GM21526 (cell line): ENCODE data around the gene PTMA.
"Not testable (repeated sequence)": the region's sequence is repeated elsewhere in the genome, so short reads cannot be mapped to it uniquely, and the experiment has no call there.

Experiments
- ATAC-seq: cut with Tn5 transposase; IDR thresholded peaks from one replicate; pipeline ENCODE4 v1.9.1; 2021; ENCODE audit warnings: moderate library complexity; ENCODE audit not compliant: unreplicated experiment, low FRiP score

PTMA gene

DNA sequence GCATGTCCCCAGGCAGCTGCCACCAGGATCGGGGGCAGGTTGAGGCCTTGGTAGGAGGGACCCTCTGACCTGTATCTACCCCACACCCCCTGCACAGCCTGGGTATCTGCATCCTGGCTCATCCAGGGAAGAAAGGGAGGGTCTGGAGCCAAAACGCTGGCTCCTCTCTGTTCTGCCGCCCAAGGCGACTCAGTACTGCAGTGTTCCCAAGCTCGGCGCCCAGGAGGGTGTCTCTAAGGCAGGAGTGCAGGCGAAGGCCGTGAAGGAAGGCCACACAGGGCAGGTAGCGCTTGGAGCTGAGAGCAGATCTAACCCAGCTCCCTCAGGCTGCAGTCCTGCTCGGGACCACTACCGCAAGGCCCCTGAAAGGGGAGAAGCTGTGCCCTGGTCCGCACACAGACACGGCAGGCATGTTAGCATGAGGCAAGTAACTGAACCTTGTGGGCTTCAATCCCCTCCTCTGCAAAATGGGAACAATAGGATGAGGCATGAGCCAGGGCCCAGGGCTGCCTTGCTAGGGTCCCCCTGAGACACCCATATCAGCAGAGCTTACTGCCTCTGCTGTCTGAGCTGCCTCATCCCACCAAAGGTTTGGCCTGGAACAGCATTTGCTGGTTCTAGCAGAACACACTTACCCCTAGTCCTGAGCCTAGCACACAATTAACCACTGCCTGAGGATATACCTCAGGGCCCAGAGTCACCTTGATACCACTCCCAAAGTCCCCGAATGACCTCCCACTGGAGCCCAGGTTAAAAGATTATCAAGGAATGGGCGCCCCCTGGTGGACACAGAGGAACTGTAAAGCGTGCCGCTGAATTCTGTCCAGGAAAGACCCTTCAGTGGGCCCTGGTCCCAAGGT, 6.5 kb downstream of the PTMA start:
- ATAC-seq: no peak

DNA sequence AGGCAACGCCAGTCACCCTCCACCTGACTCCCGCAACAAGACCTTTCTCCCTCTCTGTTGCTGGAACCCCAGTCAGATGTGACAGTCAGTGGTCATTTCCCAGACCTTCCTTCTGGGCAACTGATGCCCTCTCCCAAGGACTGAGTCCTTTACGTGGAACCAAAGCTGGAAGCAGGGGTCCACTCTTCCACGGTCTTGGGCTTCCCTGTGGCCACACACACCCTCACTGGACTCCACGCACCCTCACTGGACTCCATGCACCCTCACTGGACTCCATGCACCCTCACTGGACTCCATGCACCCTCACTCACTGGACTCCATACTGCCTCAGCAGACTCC, 7.1 kb downstream of the PTMA start:
- no peak for ATAC-seq

DNA sequence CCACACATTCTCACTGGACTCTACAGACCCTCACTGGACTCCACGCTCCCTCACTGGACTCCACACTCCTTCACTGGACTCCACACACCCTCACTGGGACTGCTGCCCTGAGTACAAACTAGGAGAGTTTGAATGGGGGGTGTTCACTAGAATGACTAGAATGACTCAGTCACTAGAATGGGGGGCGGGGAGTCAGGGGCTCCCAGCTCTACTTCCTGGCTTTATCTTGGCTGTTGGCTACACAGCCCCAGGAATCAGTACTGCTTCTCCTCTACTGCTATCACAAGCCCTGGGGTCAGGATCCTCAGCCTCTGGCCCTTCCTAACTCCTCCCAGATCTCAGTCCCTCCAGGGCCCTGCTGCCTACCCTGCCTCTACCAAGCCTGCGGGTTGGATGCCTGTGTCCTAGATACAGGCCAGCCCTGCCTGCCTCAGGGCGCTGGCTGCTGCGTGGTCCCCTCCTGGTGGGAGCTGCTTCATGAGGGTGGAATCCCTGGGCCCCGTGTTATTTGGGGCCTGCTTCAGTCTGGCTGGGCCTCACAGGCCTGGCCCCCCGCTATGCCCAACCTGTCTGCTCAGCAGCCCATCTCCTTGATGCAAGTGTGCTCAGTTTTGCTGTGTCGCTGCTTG, 7.8 kb downstream of the PTMA start:
- ATAC-seq: no peak

DNA sequence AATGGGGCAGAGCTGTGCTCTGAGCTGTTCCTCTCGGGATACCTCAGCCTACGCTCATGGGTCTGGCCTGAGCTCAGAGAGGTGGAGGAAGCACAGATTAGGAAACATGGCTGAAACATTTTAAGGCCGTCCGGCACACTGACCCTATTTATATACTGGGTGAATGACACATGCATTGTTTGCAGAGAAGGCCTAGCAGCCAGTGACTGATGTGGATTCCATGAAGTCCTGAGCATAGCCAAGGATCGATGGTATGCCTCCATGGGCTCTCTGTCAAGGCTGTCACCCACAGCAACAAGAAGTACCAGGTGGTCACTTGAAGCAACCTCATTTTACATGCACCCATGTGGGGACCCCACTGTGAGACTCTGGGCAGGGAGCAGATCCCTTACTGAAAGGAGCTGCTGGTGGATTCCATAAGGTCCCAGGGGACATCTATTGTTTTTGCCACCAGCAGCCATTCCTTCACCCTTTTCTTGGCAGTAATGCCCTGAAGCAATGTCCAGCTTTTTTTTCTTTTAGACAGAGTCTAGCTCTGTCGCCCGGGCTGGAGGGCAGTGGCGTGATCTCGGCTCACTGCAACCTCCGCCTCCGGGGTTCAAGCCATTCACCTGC, 8.4 kb downstream of the PTMA start:
- ATAC-seq: no peak

DNA sequence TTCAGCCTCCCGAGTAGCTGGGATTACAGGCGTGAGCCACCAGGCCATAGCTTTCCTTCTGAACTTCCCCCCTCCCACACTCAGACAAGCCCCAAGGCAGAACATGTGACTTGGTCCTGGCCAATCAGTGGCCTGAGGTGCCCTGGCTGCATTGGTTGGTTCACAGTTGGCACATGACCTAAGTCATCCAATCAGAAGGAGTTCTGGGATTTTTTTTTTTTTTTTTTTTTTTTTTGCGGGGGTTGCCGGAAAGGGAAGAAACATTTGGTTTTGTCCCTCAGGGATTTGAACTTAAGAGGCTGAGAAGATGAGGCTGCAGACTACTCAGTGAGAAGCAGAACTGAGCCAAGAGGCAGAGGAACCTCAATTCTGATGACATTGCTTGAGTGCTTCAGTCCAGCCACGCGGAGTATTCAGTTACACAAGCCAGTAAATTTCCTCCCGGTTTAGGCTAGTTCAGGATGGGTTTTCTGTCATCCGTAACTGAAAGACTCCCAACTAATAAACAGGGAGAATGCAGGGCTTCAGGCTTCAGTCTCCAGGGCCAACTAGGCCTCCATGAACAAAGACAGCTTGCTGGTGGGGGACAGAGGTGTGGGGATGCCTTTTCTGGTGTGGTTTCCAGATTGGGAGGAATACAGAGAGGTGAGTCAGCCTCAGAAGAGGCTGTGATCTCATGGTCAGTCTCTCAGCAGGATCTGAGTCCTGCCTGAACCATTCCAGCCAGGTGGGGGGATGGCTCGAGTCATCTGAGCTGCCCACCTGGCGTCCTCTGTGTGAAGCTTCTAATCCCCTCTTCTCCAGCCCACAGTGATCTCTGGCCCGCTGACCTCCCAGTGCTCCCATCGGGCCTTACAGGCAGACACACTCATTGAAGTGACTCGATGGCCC, 9.2 kb downstream of the PTMA start:
- ATAC-seq: no peak

DNA sequence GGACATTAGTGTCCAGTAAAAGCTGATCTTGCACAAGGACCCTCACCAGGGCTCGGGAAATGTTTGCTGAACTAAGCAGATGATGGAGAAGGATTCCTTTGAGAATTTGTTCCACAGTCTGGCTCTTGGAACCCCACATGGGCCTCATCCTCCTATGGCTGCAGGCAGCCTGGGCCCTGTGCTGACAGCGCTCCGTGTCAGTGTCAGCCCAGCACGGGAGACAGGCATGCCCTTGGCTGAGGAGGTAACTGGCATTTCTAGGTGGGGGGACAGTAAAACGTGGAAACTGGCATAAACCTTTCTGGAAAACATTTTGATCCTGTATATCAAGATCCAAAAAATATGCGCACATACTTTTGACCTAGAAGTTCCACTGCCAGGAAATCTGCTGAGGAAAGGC, 10.5 kb downstream of the PTMA start:
- ATAC-seq: no peak

DNA sequence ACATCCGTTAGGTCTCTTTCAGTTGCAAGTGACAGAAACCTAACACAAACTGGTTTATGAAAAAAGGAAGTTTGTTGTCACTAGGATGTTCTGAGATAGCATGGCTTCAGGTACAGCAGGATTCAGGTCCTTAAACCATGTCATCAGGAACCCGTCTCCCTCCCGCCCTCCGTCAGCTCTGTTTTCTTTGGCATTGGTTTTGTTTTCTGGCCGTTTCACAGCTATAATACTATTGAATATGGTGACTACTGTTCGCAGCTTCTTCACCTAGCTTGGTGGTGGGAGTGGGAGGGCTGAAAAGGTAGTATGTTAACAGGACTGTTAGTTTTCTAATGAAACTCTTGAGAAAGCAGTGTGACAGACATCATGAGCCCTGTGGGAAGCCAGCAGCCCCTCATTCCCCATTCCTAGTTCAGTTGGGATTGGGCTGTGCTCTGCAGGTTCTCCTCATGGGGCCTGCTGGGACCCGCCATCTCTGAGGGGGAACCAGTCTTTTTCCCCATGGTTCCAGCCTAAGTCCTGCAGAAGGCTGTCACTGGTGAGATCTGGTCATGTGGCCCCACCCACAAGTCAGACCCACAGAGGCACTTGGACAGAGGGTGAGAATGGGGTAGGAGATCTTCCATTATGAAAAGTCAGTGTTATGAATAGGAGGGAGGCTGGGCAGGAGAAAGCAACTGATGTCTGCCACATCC, 12.1 kb downstream of the PTMA start:
- no peak for ATAC-seq

DNA sequence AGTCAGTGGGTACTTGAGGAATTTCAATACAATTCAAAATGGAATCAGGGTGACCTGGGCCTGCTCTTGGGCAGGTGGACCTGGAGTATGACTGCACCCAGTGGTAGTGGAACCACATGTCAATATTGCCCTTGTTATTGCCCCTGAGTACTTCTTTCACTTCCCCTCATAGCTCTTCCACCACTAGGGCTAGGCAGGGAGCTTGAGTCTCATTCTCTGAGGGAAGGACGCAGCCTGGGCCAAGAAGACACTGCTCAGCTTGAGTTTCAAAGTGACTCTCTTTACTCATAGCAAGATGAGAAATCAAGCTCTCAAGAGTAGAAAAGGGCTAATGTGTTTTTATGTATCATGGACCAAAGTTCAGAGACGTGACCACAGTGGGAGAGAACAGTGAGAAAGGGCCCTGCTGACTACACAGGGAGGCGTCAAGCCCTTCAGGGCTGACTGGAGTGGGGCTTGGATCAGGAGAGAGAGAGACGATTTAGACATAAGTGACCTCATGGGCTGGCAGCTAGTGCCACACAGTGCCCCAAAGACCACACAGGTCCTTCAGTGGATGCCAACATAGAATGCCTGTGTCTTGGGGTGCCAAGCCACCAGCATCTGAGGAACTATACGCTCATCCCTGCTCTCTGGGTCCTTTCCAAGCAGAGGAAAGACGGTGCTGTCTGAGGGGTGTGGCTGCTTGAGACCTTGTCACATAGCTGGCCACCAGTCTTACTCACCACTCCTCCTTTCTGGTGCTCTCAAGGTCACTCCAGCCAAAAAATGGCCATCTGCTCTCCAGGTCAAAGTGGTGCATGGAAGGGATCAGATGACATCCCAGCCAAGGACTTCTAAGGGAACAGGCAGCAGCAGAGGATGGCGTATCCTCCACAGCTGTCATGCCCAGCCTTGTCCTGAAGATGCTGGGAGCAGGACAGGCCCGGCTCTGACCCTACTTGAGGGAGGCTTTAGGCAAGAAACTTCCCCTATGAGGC, 13.0 kb downstream of the PTMA start:
- ATAC-seq: peak; percentile 53

DNA sequence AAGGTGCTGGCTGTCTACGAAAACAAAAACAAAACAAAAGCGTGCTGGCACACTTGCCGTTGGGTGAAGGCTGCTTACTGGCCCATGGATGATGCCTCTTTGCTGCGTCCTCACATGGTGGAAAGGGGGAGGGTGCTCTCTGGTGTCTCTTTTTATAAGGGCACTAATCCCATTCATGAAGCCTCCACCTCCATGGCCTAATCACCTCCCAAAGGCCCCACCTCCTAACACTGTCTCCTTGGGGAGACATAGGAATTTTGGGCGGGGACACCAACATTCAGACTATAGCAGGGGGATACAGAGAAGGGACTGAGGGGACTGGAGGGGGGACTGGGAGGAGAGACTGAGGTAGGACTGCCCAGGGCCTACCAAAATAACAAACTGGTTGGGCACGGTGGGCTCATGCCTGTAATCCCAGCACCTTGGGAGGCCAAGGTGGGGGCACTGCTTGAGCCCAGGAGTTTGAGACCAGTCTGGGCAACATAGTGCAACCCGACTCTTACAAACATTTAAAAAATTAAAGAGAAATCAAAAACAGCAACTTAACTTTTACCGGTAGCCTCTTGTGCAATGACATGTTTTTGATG, 14.5 kb downstream of the PTMA start:
- no peak for ATAC-seq

DNA sequence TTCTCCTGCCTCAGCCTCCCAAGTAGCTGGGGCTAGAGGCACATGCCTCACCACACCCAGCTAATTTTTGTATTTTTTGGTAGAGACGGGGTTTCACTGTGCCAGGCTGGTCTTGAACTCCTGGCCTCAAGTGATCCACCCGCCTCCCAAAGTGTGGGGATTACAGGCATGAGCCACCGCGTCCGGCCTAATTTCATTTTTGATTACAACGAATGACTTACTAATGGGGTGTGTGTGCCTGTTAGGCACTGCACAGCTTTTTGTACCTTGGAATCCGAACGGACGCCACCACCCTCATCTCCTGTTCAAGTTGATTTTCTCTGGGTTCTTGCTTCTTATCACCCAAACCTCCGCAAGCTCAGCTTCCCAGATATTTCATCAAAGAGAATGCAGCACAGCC, 17.2 kb downstream of the PTMA start:
- ATAC-seq: no peak

DNA sequence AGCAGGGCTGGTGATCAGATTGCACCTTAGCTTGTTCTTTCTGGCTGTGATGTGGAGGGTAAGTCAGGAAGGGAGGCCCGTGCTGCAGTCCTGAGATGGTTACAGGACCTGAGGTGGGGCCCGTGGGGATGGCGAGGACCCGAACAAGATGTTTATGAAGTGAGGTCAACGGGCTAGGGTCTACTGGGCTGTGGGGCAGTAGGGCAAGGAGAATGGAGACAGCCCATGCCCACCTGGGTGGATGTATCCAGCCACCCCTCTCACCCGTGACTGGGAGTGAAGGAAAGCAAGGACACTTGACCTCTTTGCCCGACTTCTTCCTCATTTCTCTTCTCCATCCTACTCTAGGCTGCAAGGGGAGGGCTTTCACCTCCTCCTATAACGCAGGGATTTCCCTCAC, 18.0 kb downstream of the PTMA start:
- no peak for ATAC-seq

DNA sequence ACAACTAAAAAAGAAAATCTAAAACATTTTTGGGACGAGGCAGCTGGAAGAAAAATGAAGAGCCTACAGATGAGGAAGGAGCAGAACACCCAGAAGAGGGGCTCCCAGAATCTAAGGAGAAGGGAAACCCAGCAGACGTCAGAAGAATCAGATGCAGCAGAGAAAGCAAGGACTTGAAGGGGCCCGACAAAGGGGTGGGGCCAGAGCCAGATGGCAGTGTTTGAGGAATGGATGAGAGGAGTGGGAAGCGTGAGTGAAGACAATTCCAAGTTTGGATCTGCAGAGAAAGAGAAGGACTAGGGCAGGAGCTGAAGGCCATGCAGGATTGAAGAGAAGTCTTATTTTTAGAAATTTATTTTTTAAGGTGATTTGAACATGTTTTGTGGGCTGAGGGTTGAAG, 19.3 kb downstream of the PTMA start:
- no peak for ATAC-seq

DNA sequence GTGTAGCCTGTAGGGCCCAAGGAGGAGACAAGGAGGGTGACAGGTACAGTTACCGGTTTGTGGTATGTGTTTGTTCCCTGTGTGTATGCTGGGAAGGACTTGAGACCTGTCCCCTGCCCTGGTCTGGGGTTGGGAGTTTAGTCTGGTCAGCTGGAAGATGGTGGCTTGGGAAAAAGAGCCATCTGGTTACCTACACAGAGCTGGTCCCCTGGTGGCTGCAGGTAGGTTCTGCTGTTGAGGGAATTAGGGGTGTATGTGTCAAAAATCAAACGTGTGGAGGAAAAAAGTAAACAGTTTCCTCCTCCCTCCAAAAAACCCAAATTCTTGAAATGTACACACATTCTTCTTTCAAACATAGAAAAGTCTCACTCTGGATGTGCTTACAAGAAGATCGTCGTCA, 24.3 kb downstream of the PTMA start:
- no peak for ATAC-seq

DNA sequence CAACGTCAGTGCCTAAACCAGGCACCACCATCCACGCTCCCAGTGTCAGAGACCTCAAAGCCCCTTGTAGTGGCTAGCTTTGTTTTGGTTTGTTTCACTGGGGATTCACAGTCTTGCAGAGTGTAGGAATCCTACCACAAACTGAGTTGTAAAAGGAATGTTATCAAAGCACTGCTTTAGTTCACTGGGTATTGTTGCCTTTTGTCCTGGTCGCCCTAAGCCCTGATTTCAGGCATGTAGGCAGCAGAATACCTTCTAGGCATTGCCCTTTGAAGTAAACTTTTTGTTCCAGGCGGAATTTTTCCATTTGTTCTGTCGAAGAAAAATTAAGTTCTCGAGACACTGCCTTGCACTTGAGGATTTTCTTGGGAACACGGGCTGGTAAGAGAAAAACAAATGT, 29.4 kb downstream of the PTMA start:
- no peak for ATAC-seq

DNA sequence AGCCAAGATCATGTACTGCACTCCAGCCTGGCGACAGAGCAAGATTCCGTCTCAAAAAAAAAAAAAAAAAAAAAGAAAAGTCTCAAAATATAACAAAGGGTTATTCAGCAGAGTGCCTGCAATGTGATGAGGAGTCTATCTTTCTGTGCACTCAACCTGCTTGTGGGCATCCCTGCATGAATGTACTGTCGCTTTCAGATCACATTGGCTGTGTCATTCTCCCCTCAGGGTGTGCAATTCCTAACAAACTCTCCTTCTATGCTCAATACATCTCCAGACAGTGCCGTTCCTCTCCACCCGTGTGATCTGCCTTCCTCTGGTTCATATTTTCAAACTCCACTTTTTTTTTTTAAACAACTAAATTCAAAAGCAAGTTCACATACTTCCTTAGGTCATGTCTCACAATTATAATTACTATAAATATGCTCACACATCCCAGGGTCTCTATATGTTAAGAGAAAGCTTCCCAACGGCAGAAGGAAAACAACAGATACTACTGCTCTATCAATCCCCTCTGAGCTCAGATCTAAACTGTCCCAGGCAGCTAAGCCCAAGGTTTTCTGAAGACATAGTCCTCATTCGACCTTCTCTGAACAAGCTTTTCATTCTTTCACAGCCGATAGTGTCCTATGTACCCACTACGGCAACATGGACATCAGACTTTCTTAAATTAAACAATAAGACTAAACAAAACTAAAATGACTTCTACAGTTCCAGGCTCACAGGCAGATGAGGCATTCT, 35.2 kb downstream of the PTMA start:
- no peak for ATAC-seq

DNA sequence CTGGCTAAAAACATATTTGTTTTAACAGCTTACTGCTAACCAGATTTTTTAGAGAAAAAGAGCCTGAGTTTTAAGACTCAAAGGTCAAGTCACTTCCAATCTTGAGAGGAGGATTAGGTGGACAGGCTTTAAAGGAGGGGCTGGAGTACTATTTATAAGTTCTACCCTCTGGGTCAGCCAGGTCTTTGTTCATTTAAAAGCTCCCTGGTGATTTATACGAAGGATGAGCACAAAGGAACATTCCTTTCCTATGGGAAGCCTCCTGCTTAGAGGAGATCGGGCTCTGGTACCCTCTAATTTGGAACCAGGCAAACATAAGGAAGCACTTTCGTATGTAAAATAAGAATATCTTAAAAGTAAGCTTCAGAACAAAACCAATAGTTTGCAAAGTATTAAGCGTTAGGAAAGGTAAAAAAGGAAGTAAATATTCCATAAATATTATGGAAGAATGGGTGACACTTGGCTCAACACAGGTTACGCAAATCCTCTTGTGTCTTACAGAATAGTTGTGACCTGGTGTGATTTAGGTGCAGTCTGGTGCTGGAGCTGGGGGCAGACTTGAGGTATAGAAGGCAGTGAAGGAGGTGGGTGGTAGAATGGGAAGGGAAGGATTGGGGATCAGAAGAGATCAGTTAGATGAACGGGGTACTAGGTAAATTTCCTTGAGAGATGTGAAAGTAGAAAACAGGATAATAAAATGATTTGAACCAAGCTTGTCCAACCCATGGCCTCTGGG, 37.1 kb downstream of the PTMA start:
- ATAC-seq: no peak

DNA sequence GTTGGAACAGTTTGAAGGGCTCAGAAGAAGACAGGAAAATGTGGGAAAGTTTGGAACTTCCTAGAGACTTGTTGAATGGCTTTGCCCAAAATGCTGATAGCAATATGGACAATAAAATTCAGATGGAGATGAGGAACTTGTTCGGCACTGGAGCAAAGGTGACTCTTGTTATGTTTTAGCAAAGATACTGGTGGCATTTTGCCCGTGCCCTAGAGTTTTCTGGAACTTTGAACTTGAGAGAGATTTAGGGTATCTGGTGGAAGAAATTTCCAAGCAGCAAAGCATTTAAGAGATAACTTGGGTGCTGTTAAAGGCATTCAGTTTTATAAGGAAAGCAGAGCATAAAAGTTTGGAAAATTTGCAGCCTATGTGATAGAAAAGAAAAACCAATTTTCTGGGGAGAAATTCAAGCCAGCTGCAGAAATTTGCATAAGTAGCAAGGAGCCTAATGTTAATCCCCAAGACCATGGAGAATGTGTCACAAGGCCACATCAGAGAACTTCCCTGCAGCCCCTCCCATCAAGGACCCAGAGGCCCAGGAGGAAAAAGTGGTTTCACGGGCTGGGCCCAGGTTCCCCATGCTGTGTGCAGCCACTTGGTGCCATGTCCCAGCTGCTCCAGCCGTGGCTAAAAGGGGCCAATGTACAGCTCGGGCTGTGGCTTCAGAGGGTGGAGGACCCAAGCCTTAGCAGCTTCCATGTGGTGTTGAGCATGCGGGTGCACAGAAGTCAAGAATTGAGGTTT, 40.0 kb downstream of the PTMA start:
- not testable (repeated sequence) for ATAC-seq
